Activated CD8-positive, alpha-beta memory T cell treated with anti-CD3 and anti-CD28 coated beads, Interleukin-2, amount 10 ng/mL, durations not matched to agents 7 days and 5 days (primary cell): Measurements from ENCODE around the gene BCAS2. TPM values are rescaled to one million over a fixed set of nuclear protein-coding genes. Genes with fewer than 3 reads are reported as not detected.

Experiments
- total RNA-seq, 2 experiments: library from RNA; stranded (reverse); gene quantifications; one replicate each; pipeline ENCODE4 v1.2.3, GENCODE V29; 2021

BCAS2 gene
- total RNA-seq, 2 experiments from 2014 or later, result 36.3 to 44.1 TPM

Other genes with a start within 250 kb of the BCAS2 start
- gene TRIM33, start 70.4 kb downstream of the BCAS2 start, total RNA-seq, result 10 to 100 TPM; 39.0 to 40.1 TPM
- gene DENND2C, start 88.4 kb upstream of the BCAS2 start, total RNA-seq, result under 1 TPM; 0.29 to 0.35 TPM
- not detected for gene AMPD1, start 113.9 kb upstream of the BCAS2 start, total RNA-seq
- 10 to 100 TPM; 39.7 to 58.7 TPM for gene NRAS, start 135.2 kb upstream of the BCAS2 start, total RNA-seq
- gene CSDE1, start 176.4 kb upstream of the BCAS2 start, total RNA-seq, result 100 to 1,000 TPM; 331 to 410 TPM
- 10 to 100 TPM; 62.7 to 71.0 TPM for gene SIKE1, start 199.1 kb upstream of the BCAS2 start, total RNA-seq